ENCODE measurements around the gene TMEM213. TPM values are rescaled to one million over a fixed set of nuclear protein-coding genes. Genes with fewer than 3 reads are reported as not detected.

The TMEM213 gene
- total RNA-seq, 1 donor from 2014 or later = 1.9 TPM

DNA sequence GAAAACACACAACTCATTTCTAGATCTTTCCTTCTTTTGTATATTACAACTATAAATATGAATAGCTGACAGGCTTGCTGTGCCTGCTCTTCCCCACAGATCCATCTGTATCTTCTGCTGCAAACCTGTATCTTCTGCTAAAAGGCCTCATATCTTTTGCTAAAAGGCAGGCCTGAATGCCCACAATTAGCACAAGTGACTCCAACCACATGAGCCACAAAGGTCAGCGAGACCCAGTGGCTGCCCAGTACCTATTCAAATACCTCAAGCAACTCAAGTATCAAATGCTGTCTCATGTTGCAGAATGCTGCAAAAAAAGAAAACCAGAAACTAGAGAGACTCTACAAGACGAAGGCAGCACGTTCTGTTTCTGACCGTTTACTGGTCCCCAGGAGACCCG lies 54.7 kb downstream of the TMEM213 start:
- Histone ChIP-seq H3K27ac (no peak overlapping the region), H3K36me3 (no peaks in the 10 kb centered on the region), H3K4me1 (no peaks in the 10 kb centered on the region), H3K4me3 (no peak overlapping the region), H3K9me3 (no peaks in the 10 kb centered on the region), H3K27me3 (ENCODE audit: low read depth) (no peaks in the 10 kb centered on the region)
- no peak for DNase-seq
- intact Hi-C loops (cut with DNase I) = no loop called here
- TF ChIP-seq, protein P1, sequence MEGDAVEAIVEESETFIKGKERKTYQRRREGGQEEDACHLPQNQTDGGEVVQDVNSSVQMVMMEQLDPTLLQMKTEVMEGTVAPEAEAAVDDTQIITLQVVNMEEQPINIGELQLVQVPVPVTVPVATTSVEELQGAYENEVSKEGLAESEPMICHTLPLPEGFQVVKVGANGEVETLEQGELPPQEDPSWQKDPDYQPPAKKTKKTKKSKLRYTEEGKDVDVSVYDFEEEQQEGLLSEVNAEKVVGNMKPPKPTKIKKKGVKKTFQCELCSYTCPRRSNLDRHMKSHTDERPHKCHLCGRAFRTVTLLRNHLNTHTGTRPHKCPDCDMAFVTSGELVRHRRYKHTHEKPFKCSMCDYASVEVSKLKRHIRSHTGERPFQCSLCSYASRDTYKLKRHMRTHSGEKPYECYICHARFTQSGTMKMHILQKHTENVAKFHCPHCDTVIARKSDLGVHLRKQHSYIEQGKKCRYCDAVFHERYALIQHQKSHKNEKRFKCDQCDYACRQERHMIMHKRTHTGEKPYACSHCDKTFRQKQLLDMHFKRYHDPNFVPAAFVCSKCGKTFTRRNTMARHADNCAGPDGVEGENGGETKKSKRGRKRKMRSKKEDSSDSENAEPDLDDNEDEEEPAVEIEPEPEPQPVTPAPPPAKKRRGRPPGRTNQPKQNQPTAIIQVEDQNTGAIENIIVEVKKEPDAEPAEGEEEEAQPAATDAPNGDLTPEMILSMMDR (IDR thresholded peaks at IDR 0.05) = no peak
- ATAC-seq = no peak

DNA sequence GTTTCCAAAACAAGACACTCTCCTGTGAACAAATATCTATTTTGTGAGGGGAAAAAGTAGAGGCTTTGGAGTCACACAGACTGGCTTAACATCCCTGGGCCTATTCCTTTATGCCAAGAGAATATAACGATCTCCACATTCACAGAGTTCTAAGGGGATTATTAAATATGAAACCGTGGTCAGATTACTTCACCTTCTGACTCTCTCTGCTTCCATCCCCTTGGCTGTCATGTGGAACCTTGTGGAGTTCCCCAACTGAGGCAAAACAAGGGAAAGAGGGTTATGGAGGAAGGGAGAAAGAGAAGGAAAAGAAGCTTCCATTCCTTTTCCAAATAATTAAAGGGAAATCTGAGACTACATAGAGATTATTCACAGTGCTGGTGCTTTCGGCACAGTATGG lies 55.7 kb downstream of the TMEM213 start:
- DNase-seq (no peak), ATAC-seq (no peak)
- intact Hi-C loops (cut with DNase I) = no loop called here
- Histone ChIP-seq H3K4me3 (no peak overlapping the region), H3K27ac (no peak overlapping the region), H3K4me1 (no peaks in the 10 kb centered on the region), H3K9me3 (no peaks in the 10 kb centered on the region), H3K27me3 (ENCODE audit: low read depth) (no peaks in the 10 kb centered on the region), H3K36me3 (no peaks in the 10 kb centered on the region)
- TF ChIP-seq, protein P1 (IDR thresholded peaks at IDR 0.05) = no peak

DNA sequence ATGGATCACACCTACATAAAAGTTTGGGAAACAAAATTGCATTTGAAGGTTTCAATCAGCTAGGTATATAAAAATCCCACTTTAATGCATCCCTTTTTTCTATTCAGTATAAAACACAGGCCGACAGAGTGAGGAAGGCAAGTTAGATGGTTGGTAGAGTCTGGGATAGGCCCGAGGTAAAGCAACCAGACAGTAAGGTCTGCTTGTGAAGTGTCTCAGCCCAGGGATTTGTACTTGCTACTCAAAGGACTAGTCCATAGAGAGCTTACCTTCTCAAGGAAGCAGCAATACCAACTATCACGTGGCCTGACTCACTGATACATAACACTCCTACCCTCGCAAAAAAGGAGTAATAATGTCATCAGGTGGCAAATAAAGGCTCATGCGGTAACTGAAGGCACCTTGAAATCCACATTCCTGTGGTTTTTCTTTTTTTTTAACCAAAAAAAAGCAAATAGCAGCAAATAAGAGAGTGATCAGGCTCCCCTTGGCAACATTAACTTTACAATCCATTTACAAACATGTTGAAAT lies 56.4 kb downstream of the TMEM213 start:
- no peaks in the 10 kb centered on the region for H3K9me3 ChIP-seq
- TF ChIP-seq, protein P1 (IDR thresholded peaks at IDR 0.05) = no peak
- H3K27ac ChIP-seq = no peak overlapping the region
- intact Hi-C loops (cut with DNase I) = no loop called here
- ATAC-seq = no peak
- no peaks in the 10 kb centered on the region for H3K4me1 ChIP-seq
- H3K36me3 ChIP-seq = no peaks in the 10 kb centered on the region
- no peak for DNase-seq
- H3K4me3 ChIP-seq = no peak overlapping the region
- no peaks in the 10 kb centered on the region for H3K27me3 ChIP-seq (ENCODE audit: low read depth)

DNA sequence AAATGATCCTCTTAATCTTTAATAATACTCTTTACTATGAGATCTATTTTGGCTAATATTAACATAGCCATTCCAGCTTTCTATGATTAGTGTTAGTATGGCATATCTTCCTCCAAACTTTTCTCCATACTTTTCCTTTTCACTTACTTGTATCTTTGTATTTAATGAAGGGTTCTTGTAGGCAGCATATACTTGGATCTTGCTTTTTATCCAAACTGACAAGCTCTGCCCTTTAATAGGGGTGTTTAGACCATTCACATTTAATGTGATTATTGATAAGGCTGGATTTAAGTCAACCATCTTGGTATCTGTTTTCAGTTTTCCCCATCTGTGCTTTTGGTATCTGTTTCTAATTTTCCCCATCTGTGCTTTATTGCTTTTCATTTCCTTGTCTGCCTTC lies 59.9 kb downstream of the TMEM213 start:
- DNase-seq (no peak), ATAC-seq (no peak)
- Histone ChIP-seq H3K4me1 (no peaks in the 10 kb centered on the region), H3K27ac (no peak overlapping the region), H3K27me3 (ENCODE audit: low read depth) (no peaks in the 10 kb centered on the region), H3K4me3 (no peak overlapping the region), H3K36me3 (peaks cover 4% of the 10 kb centered on the region), H3K9me3 (no peaks in the 10 kb centered on the region)
- intact Hi-C loops (cut with DNase I) = no loop called here
- TF ChIP-seq, protein P1 (IDR thresholded peaks at IDR 0.05) = no peak

DNA sequence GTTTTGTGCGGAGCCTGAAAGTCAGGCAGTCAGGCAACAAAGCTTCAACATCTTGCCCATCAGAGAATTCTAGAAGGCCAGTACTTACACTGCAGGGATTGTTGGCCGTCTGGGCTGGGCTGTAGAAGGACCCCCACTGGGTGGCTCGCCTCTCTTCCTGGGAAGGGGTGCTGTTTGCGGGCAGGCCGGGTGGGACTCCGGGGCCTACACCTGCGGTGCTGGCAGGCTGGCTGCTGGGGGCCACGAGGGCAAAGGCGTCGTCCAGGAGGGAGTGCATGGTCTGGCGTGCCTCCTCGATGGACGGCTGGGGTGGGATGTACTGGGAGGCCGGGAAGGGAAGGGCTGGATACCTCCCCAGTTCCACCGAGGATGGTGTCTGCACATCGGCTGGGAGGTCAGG lies 63.3 kb downstream of the TMEM213 start:
- DNase-seq = no peak
- peaks cover 4% of the 10 kb centered on the region for H3K36me3 ChIP-seq
- TF ChIP-seq, protein P1 (IDR thresholded peaks at IDR 0.05) = no peak

DNA sequence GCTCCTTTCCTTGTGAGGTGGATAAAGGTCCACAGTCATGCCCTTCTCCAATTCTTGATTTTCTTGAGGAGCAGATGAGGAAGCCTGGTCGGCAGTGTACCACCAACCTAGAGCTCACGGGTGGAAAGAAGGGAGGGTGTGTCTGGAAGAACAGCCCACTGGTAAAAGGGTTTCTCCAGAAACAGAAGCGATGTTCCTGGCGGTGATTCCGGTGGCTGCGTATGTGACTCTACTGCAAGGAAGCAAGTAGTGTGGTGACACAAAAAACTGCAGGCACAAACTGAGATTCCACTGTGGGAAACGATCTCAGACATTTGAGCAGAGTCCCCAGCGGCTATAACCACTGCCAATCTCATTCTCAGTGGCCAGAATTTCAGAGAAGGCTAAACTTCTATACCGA lies 66.1 kb downstream of the TMEM213 start:
- Histone ChIP-seq H3K36me3 (peaks cover 9% of the 10 kb centered on the region), H3K4me1 (no peaks in the 10 kb centered on the region), H3K4me3 (no peak overlapping the region), H3K27me3 (ENCODE audit: low read depth) (no peaks in the 10 kb centered on the region), H3K27ac (no peak overlapping the region), H3K9me3 (no peaks in the 10 kb centered on the region)
- TF ChIP-seq, protein P1 (IDR thresholded peaks at IDR 0.05) = no peak
- DNase-seq (no peak), ATAC-seq (no peak)
- intact Hi-C loops (cut with DNase I) = no loop called here

More for the DNA sequence above, 63.3 kb downstream of the TMEM213 start:
- no peak overlapping the region for H3K27ac ChIP-seq
- intact Hi-C loops (cut with DNase I) = no loop called here
- H3K9me3 ChIP-seq = no peaks in the 10 kb centered on the region
- no peaks in the 10 kb centered on the region for H3K27me3 ChIP-seq (ENCODE audit: low read depth)
- no peak for ATAC-seq
- H3K4me3 ChIP-seq = no peak overlapping the region
- no peaks in the 10 kb centered on the region for H3K4me1 ChIP-seq

All from lower lobe of right lung (tissue), 2 donors.